ENCODE measurements around the gene DNAH6.
"Not testable (repeated sequence)": the region's sequence is repeated elsewhere in the genome, so short reads cannot be mapped to it uniquely, and the experiment has no call there.

DNAH6 gene

GRCh38 chr2:84497285-84497684, 19.0 kb upstream of the DNAH6 start:
- DNase-seq (ENCODE audit: low read depth in 2 of 3, low spot score in 2 of 3) = no peak

- no peak for DNase-seq (ENCODE audit: low read depth in 2 of 3, low spot score in 2 of 3)
Measured at GRCh38 chr2:84498150-84498799, 18.0 kb upstream of the DNAH6 start.

GRCh38 chr2:84511024-84511423, 5.3 kb upstream of the DNAH6 start:
- not testable (repeated sequence) for DNase-seq (ENCODE audit: low read depth in 2 of 3, low spot score in 2 of 3)

GRCh38 chr2:84515788-84516187, 510 bp upstream of the DNAH6 start:
- no peak for DNase-seq (ENCODE audit: low read depth in 2 of 3, low spot score in 2 of 3)

- no peak for DNase-seq (ENCODE audit: low read depth in 2 of 3, low spot score in 2 of 3)
Measured at GRCh38 chr2:84519332-84519957, 3.1 kb downstream of the DNAH6 start.

- DNase-seq (ENCODE audit: low read depth in 2 of 3, low spot score in 2 of 3) = no peak
Measured at GRCh38 chr2:84526562-84526961, 10.3 kb downstream of the DNAH6 start.

GRCh38 chr2:84527137-84528129, 11.1 kb downstream of the DNAH6 start:
- DNase-seq (ENCODE audit: low read depth in 2 of 3, low spot score in 2 of 3) = no peak

- no peak for DNase-seq (ENCODE audit: low read depth in 2 of 3, low spot score in 2 of 3)
Measured at GRCh38 chr2:84532291-84532690, 16.0 kb downstream of the DNAH6 start.

GRCh38 chr2:84534225-84534624, 17.9 kb downstream of the DNAH6 start:
- no peak for DNase-seq (ENCODE audit: low read depth in 2 of 3, low spot score in 2 of 3)

- no peak for DNase-seq (ENCODE audit: low read depth in 2 of 3, low spot score in 2 of 3)
Measured at GRCh38 chr2:84537251-84537650, 21.0 kb downstream of the DNAH6 start.

GRCh38 chr2:84539729-84540128, 23.4 kb downstream of the DNAH6 start:
- DNase-seq (ENCODE audit: low read depth in 2 of 3, low spot score in 2 of 3) = no peak

- no peak for DNase-seq (ENCODE audit: low read depth in 2 of 3, low spot score in 2 of 3)
Measured at GRCh38 chr2:84545005-84545404, 28.7 kb downstream of the DNAH6 start.

GRCh38 chr2:84546551-84546950, 30.3 kb downstream of the DNAH6 start:
- DNase-seq (ENCODE audit: low read depth in 2 of 3, low spot score in 2 of 3) = no peak

GRCh38 chr2:84548303-84548702, 32.0 kb downstream of the DNAH6 start:
- no peak for DNase-seq (ENCODE audit: low read depth in 2 of 3, low spot score in 2 of 3)

- DNase-seq (ENCODE audit: low read depth in 2 of 3, low spot score in 2 of 3) = no peak
Measured at GRCh38 chr2:84550916-84551315, 34.6 kb downstream of the DNAH6 start.

GRCh38 chr2:84551526-84551925, 35.2 kb downstream of the DNAH6 start:
- not testable (repeated sequence) for DNase-seq (ENCODE audit: low read depth in 2 of 3, low spot score in 2 of 3)

GRCh38 chr2:84556190-84556589, 39.9 kb downstream of the DNAH6 start:
- DNase-seq (ENCODE audit: low read depth in 2 of 3, low spot score in 2 of 3) = no peak

- no peak for DNase-seq (ENCODE audit: low read depth in 2 of 3, low spot score in 2 of 3)
Measured at GRCh38 chr2:84559838-84560237, 43.5 kb downstream of the DNAH6 start.

- no peak for DNase-seq (ENCODE audit: low read depth in 2 of 3, low spot score in 2 of 3)
Measured at GRCh38 chr2:84579661-84580060, 63.4 kb downstream of the DNAH6 start.

GRCh38 chr2:84603911-84604310, 87.6 kb downstream of the DNAH6 start:
- no peak for DNase-seq (ENCODE audit: low read depth in 2 of 3, low spot score in 2 of 3)

GRCh38 chr2:84613082-84613481, 96.8 kb downstream of the DNAH6 start:
- DNase-seq (ENCODE audit: low read depth in 2 of 3, low spot score in 2 of 3) = no peak

Measured in activated CD8-positive, alpha-beta memory T cell treated with anti-CD3 and anti-CD28 coated beads for 48 hours (primary cell).